HFF-Myc (cell line): ENCODE results near the gene UHRF2.

Experiments
- DNase-seq: peaks from one replicate; pipeline ENCODE4 v3.0.0-alpha.2; 2011; ENCODE audit warnings: low read depth; ENCODE audit errors: extremely low read depth
- H3K4me3 ChIP-seq: replicated peaks from 2 replicates; pipeline ENCODE4 v1.5.1; 2011; ENCODE audit warnings: low read depth, mild to moderate bottlenecking, control low read depth, low read length
- CTCF ChIP-seq: IDR thresholded peaks from 2 replicates; pipeline ENCODE4 v1.5.1; 2012; ENCODE audit warnings: mild to moderate bottlenecking, low read depth, low read length, control low read depth; ENCODE audit errors: missing control alignments

UHRF2 gene

GRCh38 chr9:6426117-6426516 lies 13.1 kb downstream of the UHRF2 start:
- no peak for DNase-seq
- no peak for TF ChIP-seq CTCF
- no peak overlapping the region for H3K4me3 ChIP-seq

GRCh38 chr9:6428940-6429889 lies 16.2 kb downstream of the UHRF2 start:
- no peak overlapping the region for H3K4me3 ChIP-seq
- no peak for TF ChIP-seq CTCF
- no peak for DNase-seq

GRCh38 chr9:6431038-6431437 lies 18.0 kb downstream of the UHRF2 start:
- H3K4me3 ChIP-seq, result no peak overlapping the region
- TF ChIP-seq CTCF, result no peak
- DNase-seq, result no peak

- no peak overlapping the region for H3K4me3 ChIP-seq
- no peak for DNase-seq
- TF ChIP-seq CTCF, result no peak
Measured at GRCh38 chr9:6433410-6433809, 20.4 kb downstream of the UHRF2 start.

- no peak for DNase-seq
- no peak overlapping the region for H3K4me3 ChIP-seq
- no peak for TF ChIP-seq CTCF
Measured at GRCh38 chr9:6439051-6439703, 26.2 kb downstream of the UHRF2 start.

GRCh38 chr9:6440405-6440804 lies 27.4 kb downstream of the UHRF2 start:
- no peak overlapping the region for H3K4me3 ChIP-seq
- TF ChIP-seq CTCF, result no peak
- DNase-seq, result no peak
